Measurements from ENCODE around the gene PIP4P1. TPM values are rescaled to one million over a fixed set of nuclear protein-coding genes. Genes with fewer than 3 reads are reported as not detected.

PIP4P1 gene
- total RNA-seq, 1 donor from 2014 or later: 19.5 TPM

DNA sequence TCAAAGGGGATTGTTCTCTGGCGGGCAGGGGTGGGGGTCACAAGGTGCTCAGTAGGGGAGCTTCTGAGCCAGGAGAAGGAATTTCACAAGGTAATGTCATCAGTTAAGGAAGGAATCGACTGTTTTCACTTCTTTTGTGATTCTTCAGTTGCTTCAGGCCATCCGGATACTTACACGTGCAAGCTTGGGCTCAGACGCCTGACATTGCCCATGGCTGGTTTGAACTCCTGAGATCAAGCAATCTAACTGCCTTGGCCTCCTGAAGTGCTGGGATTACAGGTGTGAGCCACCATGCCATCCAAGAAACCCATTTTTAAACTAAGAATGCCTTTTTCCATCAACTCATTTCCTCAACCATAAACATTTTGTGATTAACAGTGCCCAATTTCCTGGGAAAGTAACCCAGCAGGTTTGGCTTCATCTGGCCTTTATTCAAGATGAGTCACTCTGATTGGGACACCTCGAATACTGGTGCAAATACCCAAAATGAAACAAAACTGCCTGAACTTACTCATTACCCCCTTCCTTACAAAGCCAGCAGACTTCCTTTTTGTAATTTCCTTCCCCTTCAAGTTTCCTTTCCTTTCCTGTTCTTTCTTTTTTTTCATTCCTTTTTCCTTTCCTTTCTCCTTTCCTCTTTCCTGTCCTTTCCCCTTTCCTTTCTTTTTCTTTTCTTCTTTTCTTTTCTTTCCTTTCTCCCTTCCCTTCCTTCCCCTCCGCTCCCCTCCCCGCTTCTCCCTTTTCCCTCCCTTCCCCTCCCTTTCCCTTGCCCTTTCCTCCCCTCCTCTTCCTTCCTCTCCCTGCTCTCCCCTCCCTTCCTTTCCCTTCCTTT, 33.9 kb upstream of the PIP4P1 start:
- H3K9me3 ChIP-seq (ENCODE audit: insufficient read depth, low read depth, low read length): no peaks in the 10 kb centered on the region
- no peaks in the 10 kb centered on the region for H3K27me3 ChIP-seq (ENCODE audit: insufficient read depth, low read length)
- Mint-ChIP-seq H3K36me3 (ENCODE audit: low read depth, unreplicated experiment) (no peaks in the 10 kb centered on the region), H3K27ac (ENCODE audit: unreplicated experiment) (no peak overlapping the region), H3K9me3 (ENCODE audit: unreplicated experiment) (no peaks in the 10 kb centered on the region), H3K4me1 (ENCODE audit: low read depth, unreplicated experiment) (peaks cover 7% of the 10 kb centered on the region), H3K27me3 (ENCODE audit: low read depth, unreplicated experiment) (no peaks in the 10 kb centered on the region), H3K4me3 (ENCODE audit: unreplicated experiment) (no peak overlapping the region)
- H3K4me3 ChIP-seq (ENCODE audit: insufficient read depth, low read depth, low read length): no peak overlapping the region
- H2AFZ ChIP-seq (ENCODE audit: low read depth, low read length): no peak overlapping the region
- no peak overlapping the region for H3K4me2 ChIP-seq (ENCODE audit: low read length)
- H3K4me1 ChIP-seq (ENCODE audit: insufficient read depth, low read length): no peaks in the 10 kb centered on the region
- H3K9ac ChIP-seq (ENCODE audit: low read length): no peak overlapping the region
- DNase-seq (ENCODE audit: low read depth): no peak
- TF ChIP-seq, protein P1, sequence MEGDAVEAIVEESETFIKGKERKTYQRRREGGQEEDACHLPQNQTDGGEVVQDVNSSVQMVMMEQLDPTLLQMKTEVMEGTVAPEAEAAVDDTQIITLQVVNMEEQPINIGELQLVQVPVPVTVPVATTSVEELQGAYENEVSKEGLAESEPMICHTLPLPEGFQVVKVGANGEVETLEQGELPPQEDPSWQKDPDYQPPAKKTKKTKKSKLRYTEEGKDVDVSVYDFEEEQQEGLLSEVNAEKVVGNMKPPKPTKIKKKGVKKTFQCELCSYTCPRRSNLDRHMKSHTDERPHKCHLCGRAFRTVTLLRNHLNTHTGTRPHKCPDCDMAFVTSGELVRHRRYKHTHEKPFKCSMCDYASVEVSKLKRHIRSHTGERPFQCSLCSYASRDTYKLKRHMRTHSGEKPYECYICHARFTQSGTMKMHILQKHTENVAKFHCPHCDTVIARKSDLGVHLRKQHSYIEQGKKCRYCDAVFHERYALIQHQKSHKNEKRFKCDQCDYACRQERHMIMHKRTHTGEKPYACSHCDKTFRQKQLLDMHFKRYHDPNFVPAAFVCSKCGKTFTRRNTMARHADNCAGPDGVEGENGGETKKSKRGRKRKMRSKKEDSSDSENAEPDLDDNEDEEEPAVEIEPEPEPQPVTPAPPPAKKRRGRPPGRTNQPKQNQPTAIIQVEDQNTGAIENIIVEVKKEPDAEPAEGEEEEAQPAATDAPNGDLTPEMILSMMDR (IDR thresholded peaks at IDR 0.05; ENCODE audit: insufficient read depth, low read depth, low read length): no peak
- no peak for TF ChIP-seq EZH2 (IDR thresholded peaks at IDR 0.05; ENCODE audit: insufficient read depth, low read length)
- no peaks in the 10 kb centered on the region for H4K20me1 ChIP-seq (ENCODE audit: insufficient read depth, low read length)
- no peak for FAIRE-seq
- H3K36me3 ChIP-seq (ENCODE audit: insufficient read depth, low read length): no peaks in the 10 kb centered on the region
- H3K79me2 ChIP-seq (ENCODE audit: insufficient read depth, low read length): no peaks in the 10 kb centered on the region
- H3K27ac ChIP-seq (ENCODE audit: low read depth, low read length): no peak overlapping the region

DNA sequence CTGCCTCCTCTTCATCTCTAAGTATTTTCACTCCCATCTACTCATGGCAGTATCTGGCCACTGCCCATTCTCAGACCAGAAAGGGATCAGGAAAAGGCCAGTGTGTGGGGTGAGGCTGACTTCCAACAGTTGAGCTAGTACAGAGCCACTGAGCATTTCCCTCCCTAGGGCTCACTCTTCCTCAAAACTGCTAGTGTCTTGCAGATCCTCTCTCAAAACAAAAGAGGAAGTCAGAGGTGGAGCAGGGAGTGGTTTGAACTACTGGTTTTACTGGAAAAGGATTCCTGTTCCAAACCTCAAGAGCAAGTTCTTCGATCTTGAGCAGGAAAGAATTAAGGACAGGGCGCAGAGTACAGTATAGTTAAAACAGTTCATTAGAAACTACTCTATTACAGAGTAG, 32.4 kb upstream of the PIP4P1 start:
- no peak overlapping the region for H3K27ac ChIP-seq (ENCODE audit: low read depth, low read length)
- no peak overlapping the region for H2AFZ ChIP-seq (ENCODE audit: low read depth, low read length)
- Mint-ChIP-seq H3K4me1 (ENCODE audit: low read depth, unreplicated experiment) (peaks cover 13% of the 10 kb centered on the region), H3K9me3 (ENCODE audit: unreplicated experiment) (no peaks in the 10 kb centered on the region), H3K4me3 (ENCODE audit: unreplicated experiment) (no peak overlapping the region), H3K27ac (ENCODE audit: unreplicated experiment) (no peak overlapping the region), H3K36me3 (ENCODE audit: low read depth, unreplicated experiment) (no peaks in the 10 kb centered on the region), H3K27me3 (ENCODE audit: low read depth, unreplicated experiment) (no peaks in the 10 kb centered on the region)
- no peaks in the 10 kb centered on the region for H3K36me3 ChIP-seq (ENCODE audit: insufficient read depth, low read length)
- no peaks in the 10 kb centered on the region for H4K20me1 ChIP-seq (ENCODE audit: insufficient read depth, low read length)
- FAIRE-seq (no peak), DNase-seq (ENCODE audit: low read depth) (no peak)
- no peak overlapping the region for H3K4me3 ChIP-seq (ENCODE audit: insufficient read depth, low read depth, low read length)
- H3K9ac ChIP-seq (ENCODE audit: low read length): no peak overlapping the region
- no peaks in the 10 kb centered on the region for H3K27me3 ChIP-seq (ENCODE audit: insufficient read depth, low read length)
- no peaks in the 10 kb centered on the region for H3K9me3 ChIP-seq (ENCODE audit: insufficient read depth, low read depth, low read length)
- TF ChIP-seq EZH2 (IDR thresholded peaks at IDR 0.05; ENCODE audit: insufficient read depth, low read length): no peak
- TF ChIP-seq, protein P1 (IDR thresholded peaks at IDR 0.05; ENCODE audit: insufficient read depth, low read depth, low read length): no peak
- H3K4me2 ChIP-seq (ENCODE audit: low read length): no peak overlapping the region
- H3K79me2 ChIP-seq (ENCODE audit: insufficient read depth, low read length): no peaks in the 10 kb centered on the region
- no peaks in the 10 kb centered on the region for H3K4me1 ChIP-seq (ENCODE audit: insufficient read depth, low read length)

DNA sequence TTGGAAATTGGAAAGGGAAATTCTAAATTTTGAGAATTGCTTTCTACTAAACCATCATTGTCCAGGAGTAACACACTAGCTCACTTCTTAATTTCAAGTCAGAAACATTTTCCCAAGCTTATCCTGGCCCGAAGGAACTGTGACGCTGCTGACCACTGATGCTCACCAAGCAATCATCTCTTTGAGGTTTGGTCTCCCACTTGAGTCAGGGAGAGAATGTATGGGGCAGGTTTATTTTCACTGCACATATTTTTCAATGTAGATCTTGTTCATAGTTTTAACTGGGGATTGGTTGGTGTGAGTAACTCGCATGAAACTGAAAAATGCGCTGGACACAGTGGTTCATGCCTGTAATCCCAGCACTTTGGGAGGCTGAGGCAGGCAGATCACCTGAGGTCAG, 31.3 kb upstream of the PIP4P1 start:
- no peak for TF ChIP-seq EZH2 (IDR thresholded peaks at IDR 0.05; ENCODE audit: insufficient read depth, low read length)
- TF ChIP-seq, protein P1 (IDR thresholded peaks at IDR 0.05; ENCODE audit: insufficient read depth, low read depth, low read length): no peak
- Mint-ChIP-seq H3K9me3 (ENCODE audit: unreplicated experiment) (no peaks in the 10 kb centered on the region), H3K4me1 (ENCODE audit: low read depth, unreplicated experiment) (peaks cover 16% of the 10 kb centered on the region), H3K27me3 (ENCODE audit: low read depth, unreplicated experiment) (no peaks in the 10 kb centered on the region), H3K4me3 (ENCODE audit: unreplicated experiment) (no peak overlapping the region), H3K27ac (ENCODE audit: unreplicated experiment) (no peak overlapping the region), H3K36me3 (ENCODE audit: low read depth, unreplicated experiment) (no peaks in the 10 kb centered on the region)
- Histone ChIP-seq H3K9ac (ENCODE audit: low read length) (no peak overlapping the region), H3K9me3 (ENCODE audit: insufficient read depth, low read depth, low read length) (no peaks in the 10 kb centered on the region), H3K4me2 (ENCODE audit: low read length) (no peak overlapping the region), H3K27ac (ENCODE audit: low read depth, low read length) (no peak overlapping the region), H3K79me2 (ENCODE audit: insufficient read depth, low read length) (no peaks in the 10 kb centered on the region), H3K4me3 (ENCODE audit: insufficient read depth, low read depth, low read length) (no peak overlapping the region), H2AFZ (ENCODE audit: low read depth, low read length) (no peak overlapping the region), H4K20me1 (ENCODE audit: insufficient read depth, low read length) (no peaks in the 10 kb centered on the region), H3K36me3 (ENCODE audit: insufficient read depth, low read length) (no peaks in the 10 kb centered on the region), H3K27me3 (ENCODE audit: insufficient read depth, low read length) (no peaks in the 10 kb centered on the region), H3K4me1 (ENCODE audit: insufficient read depth, low read length) (no peaks in the 10 kb centered on the region)
- DNase-seq (ENCODE audit: low read depth) (peak; percentile 37), FAIRE-seq (no peak)
